Measurements from ENCODE around the gene RBPJL. TPM values are rescaled to one million over a fixed set of nuclear protein-coding genes. Genes with fewer than 3 reads are reported as not detected.

RBPJL gene
- total RNA-seq, 4 donors from 2014 or later, result not detected

GRCh38 chr20:45289942-45290676 lies 16.5 kb upstream of the RBPJL start:
- H3K36me3 ChIP-seq, result no peaks in the 10 kb centered on the region
- no peak for TF ChIP-seq POLR2A (IDR thresholded peaks at IDR 0.05)
- TF ChIP-seq CTCF (IDR thresholded peaks at IDR 0.05), result no peak
- TF ChIP-seq EP300 (IDR thresholded peaks at IDR 0.05; ENCODE audit: low read depth), result no peak
- no peak for TF ChIP-seq POLR2AphosphoS5 (IDR thresholded peaks at IDR 0.05)
- peaks cover 0 to 18% (median 10%) of the 10 kb centered on the region in 4 donors for H3K4me1 ChIP-seq
- H3K4me3 ChIP-seq, result no peak overlapping the region
- peaks cover 12% of the 10 kb centered on the region for H3K27me3 ChIP-seq
- WGBS, 2 donors (ENCODE audit: low coverage in 1 of 2), result 74 to 89% methylated on average over 3 to 13 of the region's 13 CpGs
- in situ Hi-C loops (cut with MboI; ENCODE audit: low pct_ligation_motif_present in 1 of 4, low pct_unique_long_range_greater_than_20kb in 1 of 4, low sequenced_read_pairs in 3 of 4) (loop anchor here in 2 of 4 donors (25.0 kb wide), 3 partner anchors 178 to 278 kb away; partner anchors contain the start of genes KCNS1 (in 1 of the 2), WFDC12 (in 1 of the 2) and WFDC5 (in 1 of the 2)), intact Hi-C loops (cut with DNase I; ENCODE audit: low total_unique reads) (loop anchor here (10.0 kb wide), 1 partner anchor 235 kb away; no protein-coding TSS in a partner anchor)
- no peak for DNase-seq
- no peaks in the 10 kb centered on the region for H3K9me3 ChIP-seq
- no peak overlapping the region for H3K27ac ChIP-seq

GRCh38 chr20:45290677-45291355 lies 15.8 kb upstream of the RBPJL start:
- Histone ChIP-seq H3K36me3 (no peaks in the 10 kb centered on the region), H3K9me3 (no peaks in the 10 kb centered on the region), H3K27me3 (peaks cover 13% of the 10 kb centered on the region), H3K4me3 (no peak overlapping the region), H3K4me1 (peaks cover 0 to 18% (median 10%) of the 10 kb centered on the region in 4 donors), H3K27ac (no peak overlapping the region)
- intact Hi-C loops (cut with DNase I; ENCODE audit: low total_unique reads), result loop anchor here (10.0 kb wide), 1 partner anchor 236 kb away; no protein-coding TSS in a partner anchor
- DNase-seq, result peak; percentile 84
- 0 to 18% methylated on average over 1 to 8 of the region's 8 CpGs for WGBS, 2 donors (ENCODE audit: low coverage in 1 of 2)
- TF ChIP-seq EP300 (IDR thresholded peaks at IDR 0.05; ENCODE audit: low read depth), result no peak
- peak; percentile 85 to 90 (median 87) for TF ChIP-seq CTCF (IDR thresholded peaks at IDR 0.05)
- in situ Hi-C loops (cut with MboI; ENCODE audit: low pct_ligation_motif_present in 1 of 4, low pct_unique_long_range_greater_than_20kb in 1 of 4, low sequenced_read_pairs in 3 of 4), result loop anchor here in 2 of 4 donors (25.0 kb wide), 3 partner anchors 179 to 279 kb away; partner anchors contain the start of genes KCNS1 (in 1 of the 2), WFDC12 (in 1 of the 2) and WFDC5 (in 1 of the 2)

- WGBS, 2 donors (ENCODE audit: low coverage in 1 of 2), result 50 to 87% methylated on average over 1 to 9 of the region's 9 CpGs
- Histone ChIP-seq H3K4me1 (peaks cover 0 to 18% (median 10%) of the 10 kb centered on the region in 4 donors), H3K27ac (no peak overlapping the region), H3K36me3 (no peaks in the 10 kb centered on the region), H3K9me3 (no peaks in the 10 kb centered on the region), H3K27me3 (peaks cover 13% of the 10 kb centered on the region), H3K4me3 (no peak overlapping the region)
- intact Hi-C loops (cut with DNase I; ENCODE audit: low total_unique reads), result loop anchor here (10.0 kb wide), 1 partner anchor 237 kb away; no protein-coding TSS in a partner anchor
- DNase-seq, result no peak
- in situ Hi-C loops (cut with MboI; ENCODE audit: low pct_ligation_motif_present in 1 of 4, low pct_unique_long_range_greater_than_20kb in 1 of 4, low sequenced_read_pairs in 3 of 4), result loop anchor here in 2 of 4 donors (25.0 kb wide), 3 partner anchors 179 to 279 kb away; partner anchors contain the start of genes KCNS1 (in 1 of the 2), WFDC12 (in 1 of the 2) and WFDC5 (in 1 of the 2)
- TF ChIP-seq POLR2AphosphoS5 (IDR thresholded peaks at IDR 0.05), result no peak
- no peak for TF ChIP-seq CTCF (IDR thresholded peaks at IDR 0.05)
- TF ChIP-seq POLR2A (IDR thresholded peaks at IDR 0.05), result no peak
- no peak for TF ChIP-seq EP300 (IDR thresholded peaks at IDR 0.05; ENCODE audit: low read depth)
Observed at GRCh38 chr20:45291526-45291925, 15.1 kb upstream of the RBPJL start.

GRCh38 chr20:45292343-45292742 lies 14.3 kb upstream of the RBPJL start:
- in situ Hi-C loops (cut with MboI; ENCODE audit: low pct_ligation_motif_present in 1 of 4, low pct_unique_long_range_greater_than_20kb in 1 of 4, low sequenced_read_pairs in 3 of 4), result loop anchor here in 2 of 4 donors (25.0 kb wide), 3 partner anchors 180 to 280 kb away; partner anchors contain the start of genes KCNS1 (in 1 of the 2), WFDC12 (in 1 of the 2) and WFDC5 (in 1 of the 2)
- H3K27me3 ChIP-seq, result peaks cover 15% of the 10 kb centered on the region
- no peak for DNase-seq
- no peaks in the 10 kb centered on the region for H3K36me3 ChIP-seq
- no peak overlapping the region for H3K4me3 ChIP-seq
- H3K4me1 ChIP-seq, result peaks cover 0 to 18% (median 10%) of the 10 kb centered on the region in 4 donors
- 74 to 79% methylated on average over 2 of the region's 2 CpGs for WGBS, 2 donors (ENCODE audit: low coverage in 1 of 2)
- H3K27ac ChIP-seq, result no peak overlapping the region
- no peaks in the 10 kb centered on the region for H3K9me3 ChIP-seq
- intact Hi-C loops (cut with DNase I; ENCODE audit: low total_unique reads), result loop anchor here (10.0 kb wide), 1 partner anchor 238 kb away; no protein-coding TSS in a partner anchor
- TF ChIP-seq CTCF (IDR thresholded peaks at IDR 0.05) (no peak), EP300 (IDR thresholded peaks at IDR 0.05; ENCODE audit: low read depth) (no peak), POLR2AphosphoS5 (IDR thresholded peaks at IDR 0.05) (no peak), POLR2A (IDR thresholded peaks at IDR 0.05) (no peak)
